ENCODE data around the gene TRAF3IP1.
"Not testable (repeated sequence)": the region's sequence is repeated elsewhere in the genome, so short reads cannot be mapped to it uniquely, and the experiment has no call there.

Gene TRAF3IP1, protein sequence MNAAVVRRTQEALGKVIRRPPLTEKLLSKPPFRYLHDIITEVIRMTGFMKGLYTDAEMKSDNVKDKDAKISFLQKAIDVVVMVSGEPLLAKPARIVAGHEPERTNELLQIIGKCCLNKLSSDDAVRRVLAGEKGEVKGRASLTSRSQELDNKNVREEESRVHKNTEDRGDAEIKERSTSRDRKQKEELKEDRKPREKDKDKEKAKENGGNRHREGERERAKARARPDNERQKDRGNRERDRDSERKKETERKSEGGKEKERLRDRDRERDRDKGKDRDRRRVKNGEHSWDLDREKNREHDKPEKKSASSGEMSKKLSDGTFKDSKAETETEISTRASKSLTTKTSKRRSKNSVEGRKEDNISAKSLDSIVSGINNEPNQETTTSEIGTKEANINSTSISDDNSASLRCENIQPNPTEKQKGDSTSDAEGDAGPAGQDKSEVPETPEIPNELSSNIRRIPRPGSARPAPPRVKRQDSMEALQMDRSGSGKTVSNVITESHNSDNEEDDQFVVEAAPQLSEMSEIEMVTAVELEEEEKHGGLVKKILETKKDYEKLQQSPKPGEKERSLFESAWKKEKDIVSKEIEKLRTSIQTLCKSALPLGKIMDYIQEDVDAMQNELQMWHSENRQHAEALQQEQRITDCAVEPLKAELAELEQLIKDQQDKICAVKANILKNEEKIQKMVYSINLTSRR

DNA sequence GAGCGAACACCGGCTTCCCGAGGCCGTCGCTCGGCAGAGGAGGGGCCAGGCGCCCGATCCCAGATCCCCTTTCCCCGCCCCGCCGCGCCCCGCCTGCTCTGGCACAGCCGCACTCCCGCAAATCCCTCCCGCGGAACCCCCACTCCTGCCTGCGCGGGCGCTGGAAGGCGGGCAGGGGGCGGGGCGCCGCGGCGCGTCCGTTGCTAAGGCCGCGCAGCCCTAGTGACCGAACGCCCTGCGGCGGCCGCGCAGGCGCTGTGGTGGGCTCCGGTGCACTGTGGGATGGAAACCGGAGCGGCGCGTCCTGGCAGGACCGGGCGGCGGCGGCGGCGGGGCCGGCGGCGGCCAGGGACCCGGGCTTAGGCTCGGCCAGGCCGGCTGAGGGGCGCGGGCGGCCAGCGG is at the start of gene TRAF3IP1:
TRAF3IP1 (plus strand) TSS at position 273 of the 402 bp plus-strand sequence. CDS start 145 bp downstream, outside the sequence.
- peak within 1 kb of the TSS; percentile 56 for H3K4me3 ChIP-seq (ENCODE audit: low read depth, low read length)
- in situ Hi-C loops (cut with HindIII; ENCODE audit: low sequenced_read_pairs) = no loop called here
- no peak for TF ChIP-seq CTCF (IDR thresholded peaks at IDR 0.05; ENCODE audit: low read depth, low read length, missing control alignments)
- DNase-seq (ENCODE audit: low read depth) = peak; percentile 78

GRCh38 chr2:238270606-238271005 is 49.7 kb upstream of the TRAF3IP1 start:
- DNase-seq (ENCODE audit: low read depth) = no peak
- no peak overlapping the region for H3K4me3 ChIP-seq (ENCODE audit: low read depth, low read length)
- no peak for TF ChIP-seq CTCF (IDR thresholded peaks at IDR 0.05; ENCODE audit: low read depth, low read length, missing control alignments)
- in situ Hi-C loops (cut with HindIII; ENCODE audit: low sequenced_read_pairs) = no loop called here

DNA sequence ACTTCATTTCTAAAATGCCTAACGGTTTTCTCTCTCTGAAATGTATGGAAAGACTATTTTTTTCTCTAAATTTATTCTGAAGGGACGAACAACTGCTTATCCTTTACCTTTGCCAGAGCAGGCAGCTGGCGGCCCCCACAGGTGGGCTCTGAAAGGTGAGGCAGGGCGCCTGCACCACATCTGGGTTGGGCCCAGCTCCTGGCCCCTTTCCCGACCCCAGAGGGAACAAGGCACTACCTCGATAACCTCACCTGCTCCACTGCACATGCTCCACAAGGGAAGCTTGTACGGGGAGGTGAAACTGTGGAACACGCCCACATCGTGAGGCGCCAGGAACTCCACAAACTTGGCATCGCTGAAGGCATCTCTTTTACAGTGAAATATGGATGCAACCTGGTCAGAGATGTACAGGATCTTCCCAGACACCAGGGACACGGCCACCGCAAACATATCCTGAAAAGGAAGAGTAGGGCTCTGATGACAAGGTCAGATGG is 49.2 kb upstream of the TRAF3IP1 start:
- H3K4me3 ChIP-seq (ENCODE audit: low read depth, low read length) = no peak overlapping the region
- DNase-seq (ENCODE audit: low read depth) = no peak
- no peak for TF ChIP-seq CTCF (IDR thresholded peaks at IDR 0.05; ENCODE audit: low read depth, low read length, missing control alignments)

GRCh38 chr2:238271686-238272085 is 48.6 kb upstream of the TRAF3IP1 start:
- H3K4me3 ChIP-seq (ENCODE audit: low read depth, low read length); DNase-seq (ENCODE audit: low read depth); in situ Hi-C loops (cut with HindIII; ENCODE audit: low sequenced_read_pairs): not testable (repeated sequence)

More for the DNA sequence above, 49.2 kb upstream of the TRAF3IP1 start:
- in situ Hi-C loops (cut with HindIII; ENCODE audit: low sequenced_read_pairs) = no loop called here

- DNase-seq (ENCODE audit: low read depth) = no peak
- H3K4me3 ChIP-seq (ENCODE audit: low read depth, low read length) = no peak overlapping the region
- TF ChIP-seq CTCF (IDR thresholded peaks at IDR 0.05; ENCODE audit: low read depth, low read length, missing control alignments) = no peak
- in situ Hi-C loops (cut with HindIII; ENCODE audit: low sequenced_read_pairs) = no loop called here
Measured at GRCh38 chr2:238272156-238272555, 48.2 kb upstream of the TRAF3IP1 start.

DNA sequence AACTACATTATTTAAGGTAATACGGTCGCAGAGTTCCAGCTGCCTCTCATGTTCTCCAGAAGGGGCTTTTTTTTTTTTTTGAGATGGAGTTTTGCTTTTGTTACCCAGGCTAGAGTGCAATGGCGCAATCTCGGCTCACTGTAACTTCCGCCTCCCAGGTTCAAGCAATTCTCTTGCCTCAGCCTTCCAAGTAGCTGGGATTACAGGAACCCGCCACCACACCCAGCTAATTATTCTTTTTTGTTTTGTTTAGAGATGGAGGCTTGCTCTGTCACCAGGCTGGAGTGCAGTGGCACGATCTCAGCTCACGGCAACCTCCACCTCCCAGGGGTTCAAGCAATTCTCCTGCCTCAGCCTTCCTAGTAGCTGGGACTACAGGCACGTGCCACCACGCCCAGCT is 46.9 kb upstream of the TRAF3IP1 start:
- H3K4me3 ChIP-seq (ENCODE audit: low read depth, low read length); DNase-seq (ENCODE audit: low read depth); in situ Hi-C loops (cut with HindIII; ENCODE audit: low sequenced_read_pairs): not testable (repeated sequence)

- H3K4me3 ChIP-seq (ENCODE audit: low read depth, low read length) = no peak overlapping the region
- no peak for TF ChIP-seq CTCF (IDR thresholded peaks at IDR 0.05; ENCODE audit: low read depth, low read length, missing control alignments)
- in situ Hi-C loops (cut with HindIII; ENCODE audit: low sequenced_read_pairs) = no loop called here
- no peak for DNase-seq (ENCODE audit: low read depth)
Measured at GRCh38 chr2:238274152-238274865, 46.0 kb upstream of the TRAF3IP1 start.

Data from astrocyte of the cerebellum (primary cell).